HepG2 (cell line): ENCODE data around the gene FLACC1. TPM values are rescaled to one million over a fixed set of nuclear protein-coding genes. Genes with fewer than 3 reads are reported as not detected.
A peak's percentile ranks its signal among the peaks of the same experiment; 100 is the strongest.

Experiments used
- ATAC-seq: fragments of 200-7000 bp; cut with Tn5 transposase; 3 replicates; pipeline ENCODE4 v1.9.1; 2020; ENCODE audit warnings: mild to moderate bottlenecking, moderate library complexity
- BruUV-seq: library from RNA; stranded (reverse); fragments of 400-500 nt; replicated peaks from 2 replicates; lab custom pipeline; 2021; lab: Mats Ljungman, UMichigan
- CTCF ChIA-PET: fragments of 300-600 bp; formaldehyde crosslinking; extraction: SDS; loops from one replicate; lab custom pipeline; 2021; ENCODE audit warnings: low total read pairs, inconsistent platforms, low intra/inter-chr PET ratio; lab: Yijun Ruan, JAX
- POLR2A ChIA-PET: fragments of 350-600 bp; sonication (Branson Sonifier 250); formaldehyde crosslinking; loops from one replicate; lab custom pipeline; 2020; ENCODE audit warnings: antibody characterized with exemption, inconsistent platforms; lab: Yijun Ruan, JAX
- DNase-seq: peaks from one replicate; pipeline ENCODE4 v3.0.0-alpha.2; 2015; ENCODE audit warnings: low spot score
- FAIRE-seq: peaks from 3 replicates; lab custom pipeline; 2011; peaks lifted over from hg19 to GRCh38; lab: Jason Lieb, UNC
- H2AFZ ChIP-seq: one replicate; pipeline ENCODE4 v1.6.1; 2011; ENCODE audit warnings: low read length, inconsistent platforms
- H3K27ac ChIP-seq: fragments of 300-600 bp; 3 replicates; pipeline ENCODE4 v1.8.0; 2011; ENCODE audit warnings: mixed run types, mild to moderate bottlenecking, mixed read lengths, low read length, inconsistent platforms; ENCODE audit not compliant: insufficient read depth; ENCODE audit errors: extremely low read length
- H3K27me3 ChIP-seq, 2 experiments: fragments of 200-600 bp in 1 of 2; 2 replicates in 1 of 2; 3 replicates in 1 of 2; pipeline versions ENCODE4 v1.6.0 to v1.8.0; 2011; ENCODE audit warnings: low read length in 2 of 2, mild to moderate bottlenecking in 2 of 2, moderate library complexity in 2 of 2, inconsistent platforms in 1 of 2; ENCODE audit not compliant: insufficient read depth in 2 of 2, control insufficient read depth in 1 of 2
- H3K36me3 ChIP-seq, 2 experiments: fragments of 200-600 bp in 1 of 2; replicated peaks in 1 of 2; 2 replicates in 1 of 2; 3 replicates in 1 of 2; pipeline versions ENCODE4 v1.5.1 to v1.8.0; 2011; ENCODE audit warnings: low read length in 2 of 2, inconsistent platforms in 1 of 2; ENCODE audit not compliant: insufficient read depth in 2 of 2, control insufficient read depth in 1 of 2
- H3K4me1 ChIP-seq: 2 replicates; pipeline ENCODE4 v1.5.1; 2012; ENCODE audit warnings: low read length, inconsistent platforms; ENCODE audit not compliant: insufficient read depth
- H3K4me2 ChIP-seq: 2 replicates; pipeline ENCODE4 v1.6.0; 2011; ENCODE audit warnings: low read depth, low read length, inconsistent platforms
- H3K4me3 ChIP-seq, 3 experiments: fragments of 200-600 bp in 1 of 3; sonication (generic), shearing (Covaris generic) in 1 of 3; replicated peaks in 1 of 3; 2 replicates each; pipeline ENCODE4 v1.5.1; 2011 to 2016; ENCODE audit warnings: low read length in 3 of 3, inconsistent platforms in 2 of 3, low read depth in 2 of 3, mild to moderate bottlenecking in 2 of 3, control low read depth in 1 of 3, mixed read lengths in 1 of 3; ENCODE audit not compliant: insufficient read depth in 1 of 3
- H3K79me2 ChIP-seq: one replicate; pipeline ENCODE4 v1.6.1; 2011; ENCODE audit warnings: low read length, inconsistent platforms; ENCODE audit not compliant: insufficient read depth
- H3K9ac ChIP-seq: 2 replicates; pipeline ENCODE4 v1.6.0; 2011; ENCODE audit warnings: mild to moderate bottlenecking, low read depth, low read length, inconsistent platforms; ENCODE audit not compliant: insufficient read depth
- H3K9me3 ChIP-seq: 2 replicates; pipeline ENCODE4 v1.5.1; 2012; ENCODE audit warnings: mild to moderate bottlenecking, low read length
- H4K20me1 ChIP-seq: 2 replicates; pipeline ENCODE4 v1.6.0; 2011; ENCODE audit warnings: inconsistent platforms, mild to moderate bottlenecking, low read length, moderate library complexity; ENCODE audit not compliant: insufficient read depth
- ADNP ChIP-seq: sonication (generic); formaldehyde crosslinking; IDR thresholded peaks from 2 replicates; pipeline ENCODE4 v1.4.0; 2020; ENCODE audit warnings: missing genetic modification reagents
- CHCHD3 ChIP-seq: sonication (generic); formaldehyde crosslinking; IDR thresholded peaks from 2 replicates; pipeline ENCODE4 v1.8.0; 2022; ENCODE audit warnings: mild to moderate bottlenecking, missing genetic modification reagents, moderate library complexity
- JARID2 ChIP-seq: sonication (generic); formaldehyde crosslinking; IDR thresholded peaks from 2 replicates; pipeline ENCODE4 v1.8.1; 2023; ENCODE audit warnings: missing genetic modification reagents, inconsistent platforms; ENCODE audit not compliant: insufficient replicate concordance
- MED13 ChIP-seq: sonication (generic); formaldehyde crosslinking; IDR thresholded peaks from 2 replicates; pipeline ENCODE4 v1.5.0; 2020; ENCODE audit warnings: missing genetic modification reagents
- NFYB ChIP-seq: sonication (generic); formaldehyde crosslinking; IDR thresholded peaks from 2 replicates; pipeline ENCODE4 v1.4.0; 2020; ENCODE audit warnings: missing genetic modification reagents
- RFX1 ChIP-seq: fragments of 450-650 bp; IDR thresholded peaks from 2 replicates; pipeline ENCODE4 v1.6.1; 2017
- SNRNP70 ChIP-seq: fragments of 200-400 bp; formaldehyde crosslinking; IDR thresholded peaks from 2 replicates; pipeline ENCODE4 v1.6.1; 2017; ENCODE audit warnings: mild to moderate bottlenecking, low read depth, low read length, moderate library complexity
- SP140L ChIP-seq: sonication (generic); formaldehyde crosslinking; IDR thresholded peaks from 2 replicates; pipeline ENCODE4 v1.4.0; 2020; ENCODE audit warnings: missing genetic modification reagents, borderline replicate concordance
- SSRP1 ChIP-seq: IDR thresholded peaks from 2 replicates; pipeline ENCODE4 v1.6.1; 2016; ENCODE audit warnings: control low read depth
- U2AF2 ChIP-seq: fragments of 200-400 bp; formaldehyde crosslinking; IDR thresholded peaks from 2 replicates; pipeline ENCODE4 v1.6.1; 2017; ENCODE audit warnings: low read depth, mild to moderate bottlenecking, low read length
- ZBTB21 ChIP-seq: sonication (generic); formaldehyde crosslinking; IDR thresholded peaks from 2 replicates; pipeline ENCODE4 v1.4.0; 2020; ENCODE audit warnings: missing genetic modification reagents
- ZNF446 ChIP-seq: sonication (generic); formaldehyde crosslinking; IDR thresholded peaks from 2 replicates; pipeline ENCODE4 v1.5.0; 2020; ENCODE audit warnings: mild to moderate bottlenecking, missing genetic modification reagents
- ZNF614 ChIP-seq: IDR thresholded peaks from 2 replicates; pipeline ENCODE4 v1.6.1; 2018; ENCODE audit warnings: missing biosample characterization, missing genetic modification reagents, inconsistent platforms, borderline replicate concordance
- WGBS: methylation state at CpG from one replicate; pipeline ENCODE4 v1.1.6; 2017; ENCODE audit warnings: low lambda C conversion rate; 5-methylcytosine and 5-hydroxymethylcytosine counted together
- in situ Hi-C: cut with HindIII; loops from 2 replicates; pipeline ENCODE4 v1.10.0; 2017; ENCODE audit warnings: low pct_unique_long_range_greater_than_20kb; ENCODE audit not compliant: extremely low pct_ligation_motif_present
- intact Hi-C: fragments of 100-400 bp; cut with micrococcal nuclease; formaldehyde crosslinking; loops from one replicate; pipeline ENCODE4 v1.10.0; 2022; ENCODE audit not compliant: unreplicated experiment
- polyA plus RNA-seq, 8 experiments: library from polyadenylated mRNA; depleted of rRNA in 3 of 8; stranded (reverse) in 7 of 8; unstranded in 1 of 8; fragments of >200 nt; fragmentation: Illumina TruSeq in 4 of 8; extraction: Trizol in 4 of 8; gene quantifications; 2 replicates each; pipeline versions ENCODE4 v1.2.1 to v1.2.3, GENCODE V29; 2011 to 2016; ENCODE audit warnings: low read depth in 4 of 8, missing spikeins in 1 of 8, mixed read lengths in 1 of 8; ENCODE audit not compliant: insufficient read depth in 1 of 8
- total RNA-seq, 5 experiments: library from RNA; depleted of rRNA; stranded (reverse); fragments of >200 nt; fragmentation: Illumina TruSeq; extraction: Trizol; gene quantifications; 2 replicates each; pipeline ENCODE4 v1.2.3, GENCODE V29; 2016; ENCODE audit warnings: low read depth in 1 of 5
- TF ChIP-seq, protein P1 (sequence below): sonication (generic); formaldehyde crosslinking; IDR thresholded peaks from 2 replicates; pipeline ENCODE4 v1.8.1; 2023; ENCODE audit warnings: mild to moderate bottlenecking, missing genetic modification reagents

FLACC1 gene
- total and polyA plus RNA-seq, 2 of the 13 experiments (the other 11 are each of a cell fraction or from before 2014, with no cell fraction given) = 0.35 to 0.59 TPM

- TF ChIP-seq RFX1 = no peak
- TF ChIP-seq MED13 (CRISPR knock-in tag) = no peak
- TF ChIP-seq ZBTB21 (CRISPR knock-in tag) = no peak
- no peak for TF ChIP-seq JARID2 (CRISPR knock-in tag)
- 0 out of 2 replicates have a peak, but pooled peaks have one; percentile 54 for TF ChIP-seq ZNF614 (CRISPR knock-in tag)
Observed at GRCh38 chr2:201363857-201364560, 6.9 kb upstream of the FLACC1 start (continued).

GRCh38 chr2:201362396-201362795 lies 5.3 kb upstream of the FLACC1 start:
- no peak for ATAC-seq
- in situ Hi-C loops = loop anchor here (5.0 kb wide), 1 partner anchor 120 kb away; no protein-coding TSS in a partner anchor
- no TSS peak for BruUV-seq

More at GRCh38 chr2:201362396-201362795, 5.3 kb upstream of the FLACC1 start:
- H3K9ac ChIP-seq = no peak overlapping the region
- peaks cover 16% of the 10 kb centered on the region for H3K9me3 ChIP-seq
- H3K4me3 ChIP-seq = no peak overlapping the region
- no peak for TF ChIP-seq U2AF2
- TF ChIP-seq SP140L (CRISPR knock-in tag) = no peak
- no peak for TF ChIP-seq ADNP (CRISPR knock-in tag)
- TF ChIP-seq, protein P1, sequence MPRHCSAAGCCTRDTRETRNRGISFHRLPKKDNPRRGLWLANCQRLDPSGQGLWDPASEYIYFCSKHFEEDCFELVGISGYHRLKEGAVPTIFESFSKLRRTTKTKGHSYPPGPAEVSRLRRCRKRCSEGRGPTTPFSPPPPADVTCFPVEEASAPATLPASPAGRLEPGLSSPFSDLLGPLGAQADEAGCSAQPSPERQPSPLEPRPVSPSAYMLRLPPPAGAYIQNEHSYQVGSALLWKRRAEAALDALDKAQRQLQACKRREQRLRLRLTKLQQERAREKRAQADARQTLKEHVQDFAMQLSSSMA (CRISPR knock-in tag) = no peak
- TF ChIP-seq SSRP1 = no peak
- no peak for TF ChIP-seq SNRNP70
- no peak for TF ChIP-seq ZNF446 (CRISPR knock-in tag)
- no peak for TF ChIP-seq NFYB
- no peak for TF ChIP-seq CHCHD3 (CRISPR knock-in tag)
- no peak overlapping the region for H3K27ac ChIP-seq
- no peak overlapping the region for H3K4me2 ChIP-seq
- no peaks in the 10 kb centered on the region for H3K79me2 ChIP-seq
- no peaks in the 10 kb centered on the region for H3K36me3 ChIP-seq
- H3K4me1 ChIP-seq = peaks cover 2% of the 10 kb centered on the region
- no peak overlapping the region for H2AFZ ChIP-seq
- POLR2A ChIA-PET = no interaction called here
- DNase-seq = no peak
- intact Hi-C loops = no loop called here
- H4K20me1 ChIP-seq = no peaks in the 10 kb centered on the region
- WGBS = 100% methylated on average over 2 of the region's 2 CpGs
- FAIRE-seq = no peak
- CTCF ChIA-PET = interaction anchor here (4.3 kb wide), 1 partner anchor 126 kb away, joined by 37 read pairs; no protein-coding TSS in a partner anchor
- H3K27me3 ChIP-seq = no peaks in the 10 kb centered on the region
